ENCODE measurements around the gene KIF20B. TPM values are rescaled to one million over a fixed set of nuclear protein-coding genes. Genes with fewer than 3 reads are reported as not detected.

KIF20B gene
- total and polyA plus RNA-seq, 2 of the 13 experiments (the other 11 are each of a cell fraction or from before 2014, with no cell fraction given): 3.5 to 38.6 TPM

DNA sequence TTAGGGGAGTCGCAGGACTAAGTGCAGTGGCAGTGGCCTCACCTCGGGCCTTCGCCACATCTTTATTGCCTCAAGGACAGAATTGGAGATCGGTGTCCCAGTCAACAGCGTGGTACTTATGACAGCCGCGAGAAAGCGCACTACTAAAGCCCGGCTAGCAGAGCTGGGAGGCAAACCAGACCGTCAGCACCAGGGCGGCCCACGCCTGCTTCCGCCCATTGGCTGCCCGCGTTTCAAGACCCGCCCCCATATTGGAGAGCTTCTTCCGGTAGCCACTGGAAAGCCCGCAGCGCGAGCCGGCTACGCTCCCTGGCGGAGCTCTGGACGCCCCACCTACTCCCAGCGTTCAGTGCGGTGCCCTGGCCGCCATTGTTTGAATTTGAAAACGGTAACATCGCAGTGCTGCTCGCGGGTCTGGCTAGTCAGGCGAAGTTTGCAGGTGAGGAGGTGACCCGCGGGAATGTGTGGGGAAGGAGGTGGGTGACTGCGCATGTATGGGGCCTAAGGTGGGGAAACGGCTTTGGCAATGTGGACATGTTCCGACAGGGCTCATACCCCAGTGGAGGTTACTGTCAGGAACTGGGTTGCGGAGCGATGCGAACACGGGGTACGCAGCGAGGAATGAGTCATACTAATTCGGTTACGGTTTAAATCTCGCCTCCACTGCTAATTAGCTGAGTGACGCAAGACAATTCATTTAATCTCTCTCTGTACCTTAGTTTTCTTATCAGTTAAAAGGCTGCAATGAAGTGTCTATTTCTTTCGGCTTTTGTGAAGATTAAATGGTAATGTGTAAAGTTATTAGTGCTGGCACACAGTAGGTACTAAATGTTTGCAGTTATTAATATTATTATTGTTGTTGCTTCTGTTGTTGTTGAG, at the start of gene KIF20B (continued):
- TF ChIP-seq, protein P1, sequence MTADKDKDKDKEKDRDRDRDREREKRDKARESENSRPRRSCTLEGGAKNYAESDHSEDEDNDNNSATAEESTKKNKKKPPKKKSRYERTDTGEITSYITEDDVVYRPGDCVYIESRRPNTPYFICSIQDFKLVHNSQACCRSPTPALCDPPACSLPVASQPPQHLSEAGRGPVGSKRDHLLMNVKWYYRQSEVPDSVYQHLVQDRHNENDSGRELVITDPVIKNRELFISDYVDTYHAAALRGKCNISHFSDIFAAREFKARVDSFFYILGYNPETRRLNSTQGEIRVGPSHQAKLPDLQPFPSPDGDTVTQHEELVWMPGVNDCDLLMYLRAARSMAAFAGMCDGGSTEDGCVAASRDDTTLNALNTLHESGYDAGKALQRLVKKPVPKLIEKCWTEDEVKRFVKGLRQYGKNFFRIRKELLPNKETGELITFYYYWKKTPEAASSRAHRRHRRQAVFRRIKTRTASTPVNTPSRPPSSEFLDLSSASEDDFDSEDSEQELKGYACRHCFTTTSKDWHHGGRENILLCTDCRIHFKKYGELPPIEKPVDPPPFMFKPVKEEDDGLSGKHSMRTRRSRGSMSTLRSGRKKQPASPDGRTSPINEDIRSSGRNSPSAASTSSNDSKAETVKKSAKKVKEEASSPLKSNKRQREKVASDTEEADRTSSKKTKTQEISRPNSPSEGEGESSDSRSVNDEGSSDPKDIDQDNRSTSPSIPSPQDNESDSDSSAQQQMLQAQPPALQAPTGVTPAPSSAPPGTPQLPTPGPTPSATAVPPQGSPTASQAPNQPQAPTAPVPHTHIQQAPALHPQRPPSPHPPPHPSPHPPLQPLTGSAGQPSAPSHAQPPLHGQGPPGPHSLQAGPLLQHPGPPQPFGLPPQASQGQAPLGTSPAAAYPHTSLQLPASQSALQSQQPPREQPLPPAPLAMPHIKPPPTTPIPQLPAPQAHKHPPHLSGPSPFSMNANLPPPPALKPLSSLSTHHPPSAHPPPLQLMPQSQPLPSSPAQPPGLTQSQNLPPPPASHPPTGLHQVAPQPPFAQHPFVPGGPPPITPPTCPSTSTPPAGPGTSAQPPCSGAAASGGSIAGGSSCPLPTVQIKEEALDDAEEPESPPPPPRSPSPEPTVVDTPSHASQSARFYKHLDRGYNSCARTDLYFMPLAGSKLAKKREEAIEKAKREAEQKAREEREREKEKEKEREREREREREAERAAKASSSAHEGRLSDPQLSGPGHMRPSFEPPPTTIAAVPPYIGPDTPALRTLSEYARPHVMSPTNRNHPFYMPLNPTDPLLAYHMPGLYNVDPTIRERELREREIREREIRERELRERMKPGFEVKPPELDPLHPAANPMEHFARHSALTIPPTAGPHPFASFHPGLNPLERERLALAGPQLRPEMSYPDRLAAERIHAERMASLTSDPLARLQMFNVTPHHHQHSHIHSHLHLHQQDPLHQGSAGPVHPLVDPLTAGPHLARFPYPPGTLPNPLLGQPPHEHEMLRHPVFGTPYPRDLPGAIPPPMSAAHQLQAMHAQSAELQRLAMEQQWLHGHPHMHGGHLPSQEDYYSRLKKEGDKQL (CRISPR knock-in tag; IDR thresholded peaks at IDR 0.05; ENCODE audit: low read depth): no peak
- TF ChIP-seq, protein P2, sequence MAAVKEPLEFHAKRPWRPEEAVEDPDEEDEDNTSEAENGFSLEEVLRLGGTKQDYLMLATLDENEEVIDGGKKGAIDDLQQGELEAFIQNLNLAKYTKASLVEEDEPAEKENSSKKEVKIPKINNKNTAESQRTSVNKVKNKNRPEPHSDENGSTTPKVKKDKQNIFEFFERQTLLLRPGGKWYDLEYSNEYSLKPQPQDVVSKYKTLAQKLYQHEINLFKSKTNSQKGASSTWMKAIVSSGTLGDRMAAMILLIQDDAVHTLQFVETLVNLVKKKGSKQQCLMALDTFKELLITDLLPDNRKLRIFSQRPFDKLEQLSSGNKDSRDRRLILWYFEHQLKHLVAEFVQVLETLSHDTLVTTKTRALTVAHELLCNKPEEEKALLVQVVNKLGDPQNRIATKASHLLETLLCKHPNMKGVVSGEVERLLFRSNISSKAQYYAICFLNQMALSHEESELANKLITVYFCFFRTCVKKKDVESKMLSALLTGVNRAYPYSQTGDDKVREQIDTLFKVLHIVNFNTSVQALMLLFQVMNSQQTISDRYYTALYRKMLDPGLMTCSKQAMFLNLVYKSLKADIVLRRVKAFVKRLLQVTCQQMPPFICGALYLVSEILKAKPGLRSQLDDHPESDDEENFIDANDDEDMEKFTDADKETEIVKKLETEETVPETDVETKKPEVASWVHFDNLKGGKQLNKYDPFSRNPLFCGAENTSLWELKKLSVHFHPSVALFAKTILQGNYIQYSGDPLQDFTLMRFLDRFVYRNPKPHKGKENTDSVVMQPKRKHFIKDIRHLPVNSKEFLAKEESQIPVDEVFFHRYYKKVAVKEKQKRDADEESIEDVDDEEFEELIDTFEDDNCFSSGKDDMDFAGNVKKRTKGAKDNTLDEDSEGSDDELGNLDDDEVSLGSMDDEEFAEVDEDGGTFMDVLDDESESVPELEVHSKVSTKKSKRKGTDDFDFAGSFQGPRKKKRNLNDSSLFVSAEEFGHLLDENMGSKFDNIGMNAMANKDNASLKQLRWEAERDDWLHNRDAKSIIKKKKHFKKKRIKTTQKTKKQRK (IDR thresholded peaks at IDR 0.05; ENCODE audit: low read length): no peak
- TF ChIP-seq ZFAT (CRISPR knock-in tag; conservative IDR thresholded peaks at IDR 0.05) (no peak), ZNF3 (CRISPR knock-in tag; IDR thresholded peaks at IDR 0.05) (no peak), TEAD2 (CRISPR knock-in tag; IDR thresholded peaks at IDR 0.05) (no peak), ELF1 (CRISPR knock-in tag; IDR thresholded peaks at IDR 0.05) (peak; percentile 87), MTF1 (CRISPR knock-in tag; IDR thresholded peaks at IDR 0.05) (no peak), ZNF615 (CRISPR knock-in tag; IDR thresholded peaks at IDR 0.05; ENCODE audit: borderline replicate concordance) (0 out of 2 replicates have a peak, but pooled peaks have one; percentile 9), ZNF614 (CRISPR knock-in tag; IDR thresholded peaks at IDR 0.05; ENCODE audit: borderline replicate concordance) (peak; percentile 20; the same call in 1 of the 2 replicates), CREM (IDR thresholded peaks at IDR 0.05) (peak; percentile 55; the same call in 1 of the 2 replicates), CREM (CRISPR knock-in tag; IDR thresholded peaks at IDR 0.05) (no peak), PCBP2 (optimal IDR thresholded peaks at IDR 0.05; ENCODE audit: low read depth, low read length, poor library complexity, severe bottlenecking) (no peak)
- TF ChIP-seq, protein P3, sequence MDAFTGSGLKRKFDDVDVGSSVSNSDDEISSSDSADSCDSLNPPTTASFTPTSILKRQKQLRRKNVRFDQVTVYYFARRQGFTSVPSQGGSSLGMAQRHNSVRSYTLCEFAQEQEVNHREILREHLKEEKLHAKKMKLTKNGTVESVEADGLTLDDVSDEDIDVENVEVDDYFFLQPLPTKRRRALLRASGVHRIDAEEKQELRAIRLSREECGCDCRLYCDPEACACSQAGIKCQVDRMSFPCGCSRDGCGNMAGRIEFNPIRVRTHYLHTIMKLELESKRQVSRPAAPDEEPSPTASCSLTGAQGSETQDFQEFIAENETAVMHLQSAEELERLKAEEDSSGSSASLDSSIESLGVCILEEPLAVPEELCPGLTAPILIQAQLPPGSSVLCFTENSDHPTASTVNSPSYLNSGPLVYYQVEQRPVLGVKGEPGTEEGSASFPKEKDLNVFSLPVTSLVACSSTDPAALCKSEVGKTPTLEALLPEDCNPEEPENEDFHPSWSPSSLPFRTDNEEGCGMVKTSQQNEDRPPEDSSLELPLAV (CRISPR knock-in tag; conservative IDR thresholded peaks at IDR 0.05; ENCODE audit: low read depth): peak; percentile 99
- TF ChIP-seq, protein P4, sequence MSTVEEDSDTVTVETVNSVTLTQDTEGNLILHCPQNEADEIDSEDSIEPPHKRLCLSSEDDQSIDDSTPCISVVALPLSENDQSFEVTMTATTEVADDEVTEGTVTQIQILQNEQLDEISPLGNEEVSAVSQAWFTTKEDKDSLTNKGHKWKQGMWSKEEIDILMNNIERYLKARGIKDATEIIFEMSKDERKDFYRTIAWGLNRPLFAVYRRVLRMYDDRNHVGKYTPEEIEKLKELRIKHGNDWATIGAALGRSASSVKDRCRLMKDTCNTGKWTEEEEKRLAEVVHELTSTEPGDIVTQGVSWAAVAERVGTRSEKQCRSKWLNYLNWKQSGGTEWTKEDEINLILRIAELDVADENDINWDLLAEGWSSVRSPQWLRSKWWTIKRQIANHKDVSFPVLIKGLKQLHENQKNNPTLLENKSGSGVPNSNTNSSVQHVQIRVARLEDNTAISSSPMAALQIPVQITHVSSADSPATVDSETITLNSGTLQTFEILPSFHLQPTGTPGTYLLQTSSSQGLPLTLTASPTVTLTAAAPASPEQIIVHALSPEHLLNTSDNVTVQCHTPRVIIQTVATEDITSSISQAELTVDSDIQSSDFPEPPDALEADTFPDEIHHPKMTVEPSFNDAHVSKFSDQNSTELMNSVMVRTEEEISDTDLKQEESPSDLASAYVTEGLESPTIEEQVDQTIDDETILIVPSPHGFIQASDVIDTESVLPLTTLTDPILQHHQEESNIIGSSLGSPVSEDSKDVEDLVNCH (CRISPR knock-in tag; IDR thresholded peaks at IDR 0.05): no peak
- TF ChIP-seq, protein P5, sequence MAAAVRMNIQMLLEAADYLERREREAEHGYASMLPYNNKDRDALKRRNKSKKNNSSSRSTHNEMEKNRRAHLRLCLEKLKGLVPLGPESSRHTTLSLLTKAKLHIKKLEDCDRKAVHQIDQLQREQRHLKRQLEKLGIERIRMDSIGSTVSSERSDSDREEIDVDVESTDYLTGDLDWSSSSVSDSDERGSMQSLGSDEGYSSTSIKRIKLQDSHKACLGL (CRISPR knock-in tag; IDR thresholded peaks at IDR 0.05): peak; percentile 82
